ENCODE measurements around the gene GPRC5B. TPM values are rescaled to one million over a fixed set of nuclear protein-coding genes. Genes with fewer than 3 reads are reported as not detected.

The GPRC5B gene
- total RNA-seq, 4 donors from 2014 or later, result 14.1 to 29.4 (median 21.4) TPM

DNA sequence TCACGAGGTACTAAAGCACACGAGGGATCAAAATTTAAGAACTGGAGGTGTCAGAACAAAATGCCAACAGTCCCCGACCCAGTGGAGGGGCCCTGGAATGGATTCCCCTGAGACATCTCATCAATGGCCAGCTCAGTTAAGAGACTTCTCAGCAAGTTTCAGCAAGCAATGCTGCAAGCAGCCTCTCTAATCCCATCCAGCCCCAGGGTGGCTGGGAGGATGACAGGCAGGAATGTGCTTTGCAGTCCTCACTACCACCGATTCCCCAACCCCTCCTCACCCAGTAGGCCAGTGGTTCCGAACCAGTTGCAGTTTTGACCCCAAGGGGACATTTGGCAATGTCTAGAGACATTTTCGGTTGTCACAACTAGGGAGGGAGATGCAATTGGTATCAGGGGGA, 8.7 kb downstream of the GPRC5B start:
- 74% methylated on average over 6 of the region's 6 CpGs for WGBS
- H3K27ac ChIP-seq (replicated peaks in 1 of 4), result no peak overlapping the region

DNA sequence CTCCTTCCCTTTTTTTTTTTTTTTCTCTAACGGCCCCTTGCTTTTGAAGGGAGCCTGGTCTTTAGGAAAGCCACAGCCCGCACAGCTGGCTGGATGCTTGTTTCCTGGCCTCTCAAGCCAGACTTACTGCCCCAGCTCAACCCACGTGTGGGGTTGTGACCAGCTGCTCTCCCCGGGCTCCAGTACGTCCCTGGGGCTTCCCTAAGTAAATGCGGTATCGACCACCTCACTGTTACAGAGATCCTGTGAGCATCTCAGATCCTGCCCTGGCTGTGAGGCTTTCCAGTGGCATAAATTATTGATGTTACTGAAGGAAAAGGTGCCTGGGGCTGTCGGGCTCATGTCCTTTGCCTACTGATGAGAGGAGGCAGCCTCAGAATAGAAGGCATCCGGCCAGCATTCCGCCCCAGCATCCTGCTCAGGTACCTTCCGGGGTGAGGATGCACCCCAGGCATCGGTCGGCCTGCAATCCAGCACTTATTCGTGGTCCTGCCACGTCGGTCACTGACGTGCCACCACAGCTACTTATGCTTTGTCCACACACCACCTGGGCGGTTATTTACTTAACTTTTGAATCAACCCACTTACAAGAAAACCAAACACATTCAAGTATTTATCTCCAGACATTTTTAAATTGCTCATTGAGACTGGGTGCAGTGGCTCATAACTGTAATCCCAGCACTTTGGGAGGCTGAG, 9.6 kb downstream of the GPRC5B start:
- Histone ChIP-seq H3K4me1 (peaks cover 6 to 51% (median 10%) of the 10 kb centered on the region in 4 donors), H3K9me3 (no peaks in the 10 kb centered on the region), H3K27me3 (no peaks in the 10 kb centered on the region), H3K4me3 (no peak overlapping the region), H3K36me3 (peaks cover 0 to 36% (median 17%) of the 10 kb centered on the region in 4 donors), H3K27ac (replicated peaks in 1 of 4) (peak overlapping the region in 1 of 4 donors; percentile 6)
- TF ChIP-seq, protein P1, sequence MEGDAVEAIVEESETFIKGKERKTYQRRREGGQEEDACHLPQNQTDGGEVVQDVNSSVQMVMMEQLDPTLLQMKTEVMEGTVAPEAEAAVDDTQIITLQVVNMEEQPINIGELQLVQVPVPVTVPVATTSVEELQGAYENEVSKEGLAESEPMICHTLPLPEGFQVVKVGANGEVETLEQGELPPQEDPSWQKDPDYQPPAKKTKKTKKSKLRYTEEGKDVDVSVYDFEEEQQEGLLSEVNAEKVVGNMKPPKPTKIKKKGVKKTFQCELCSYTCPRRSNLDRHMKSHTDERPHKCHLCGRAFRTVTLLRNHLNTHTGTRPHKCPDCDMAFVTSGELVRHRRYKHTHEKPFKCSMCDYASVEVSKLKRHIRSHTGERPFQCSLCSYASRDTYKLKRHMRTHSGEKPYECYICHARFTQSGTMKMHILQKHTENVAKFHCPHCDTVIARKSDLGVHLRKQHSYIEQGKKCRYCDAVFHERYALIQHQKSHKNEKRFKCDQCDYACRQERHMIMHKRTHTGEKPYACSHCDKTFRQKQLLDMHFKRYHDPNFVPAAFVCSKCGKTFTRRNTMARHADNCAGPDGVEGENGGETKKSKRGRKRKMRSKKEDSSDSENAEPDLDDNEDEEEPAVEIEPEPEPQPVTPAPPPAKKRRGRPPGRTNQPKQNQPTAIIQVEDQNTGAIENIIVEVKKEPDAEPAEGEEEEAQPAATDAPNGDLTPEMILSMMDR (IDR thresholded peaks at IDR 0.05), result no peak
- no peak for TF ChIP-seq POLR2AphosphoS5 (IDR thresholded peaks at IDR 0.05)
- no peak for TF ChIP-seq POLR2A (IDR thresholded peaks at IDR 0.05; ENCODE audit: low read depth)
- TF ChIP-seq EP300 (IDR thresholded peaks at IDR 0.05), result no peak
- WGBS, result 73% methylated on average over 18 of the region's 18 CpGs
- intact Hi-C loops (cut with DNase I), result no loop called here
- DNase-seq (ENCODE audit: extremely low spot score), result no peak

More for the DNA sequence above, 8.7 kb downstream of the GPRC5B start:
- DNase-seq (ENCODE audit: extremely low spot score), result no peak
- TF ChIP-seq POLR2A (IDR thresholded peaks at IDR 0.05; ENCODE audit: low read depth) (no peak), EP300 (IDR thresholded peaks at IDR 0.05) (no peak), POLR2AphosphoS5 (IDR thresholded peaks at IDR 0.05) (no peak)
- TF ChIP-seq, protein P1 (IDR thresholded peaks at IDR 0.05), result no peak
- H3K9me3 ChIP-seq, result no peaks in the 10 kb centered on the region
- H3K4me3 ChIP-seq, result no peak overlapping the region
- no peaks in the 10 kb centered on the region for H3K27me3 ChIP-seq
- intact Hi-C loops (cut with DNase I), result no loop called here
- H3K4me1 ChIP-seq, result peaks cover 6 to 51% (median 10%) of the 10 kb centered on the region in 4 donors
- H3K36me3 ChIP-seq, result peaks cover 0 to 33% (median 13%) of the 10 kb centered on the region in 4 donors

DNA sequence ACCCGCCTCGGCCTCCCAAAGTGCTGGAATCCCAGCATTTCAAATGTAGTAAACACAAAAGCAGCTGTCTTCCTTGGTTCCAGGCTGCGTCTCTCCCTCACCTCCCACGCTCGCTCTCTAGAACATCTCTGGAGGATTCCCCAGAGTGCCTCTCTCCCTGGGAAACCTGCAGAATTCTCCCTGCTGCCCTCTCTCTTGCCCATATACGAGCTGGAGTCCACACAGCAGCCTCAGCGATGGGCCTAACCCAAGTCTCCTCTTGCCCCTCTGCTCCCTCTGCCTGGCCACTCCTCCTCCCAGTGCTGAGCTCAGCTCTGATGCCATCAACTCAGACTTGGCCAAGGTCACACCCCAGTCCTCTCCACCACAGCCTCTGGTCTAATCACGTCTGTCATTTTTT, 10.6 kb downstream of the GPRC5B start:
- DNase-seq (ENCODE audit: extremely low spot score), result no peak
- Histone ChIP-seq H3K4me1 (peaks cover 6 to 43% (median 8%) of the 10 kb centered on the region in 4 donors), H3K4me3 (no peak overlapping the region), H3K27ac (replicated peaks in 1 of 4) (peak overlapping the region in 1 of 4 donors; percentile 6), H3K36me3 (peaks cover 0 to 35% (median 19%) of the 10 kb centered on the region in 4 donors), H3K9me3 (no peaks in the 10 kb centered on the region), H3K27me3 (no peaks in the 10 kb centered on the region)
- WGBS, result 75% methylated on average over 7 of the region's 8 CpGs
- no peak for TF ChIP-seq POLR2A (IDR thresholded peaks at IDR 0.05; ENCODE audit: low read depth)
- TF ChIP-seq POLR2AphosphoS5 (IDR thresholded peaks at IDR 0.05), result no peak
- no peak for TF ChIP-seq EP300 (IDR thresholded peaks at IDR 0.05)
- TF ChIP-seq, protein P1 (IDR thresholded peaks at IDR 0.05), result no peak
- intact Hi-C loops (cut with DNase I), result no loop called here

DNA sequence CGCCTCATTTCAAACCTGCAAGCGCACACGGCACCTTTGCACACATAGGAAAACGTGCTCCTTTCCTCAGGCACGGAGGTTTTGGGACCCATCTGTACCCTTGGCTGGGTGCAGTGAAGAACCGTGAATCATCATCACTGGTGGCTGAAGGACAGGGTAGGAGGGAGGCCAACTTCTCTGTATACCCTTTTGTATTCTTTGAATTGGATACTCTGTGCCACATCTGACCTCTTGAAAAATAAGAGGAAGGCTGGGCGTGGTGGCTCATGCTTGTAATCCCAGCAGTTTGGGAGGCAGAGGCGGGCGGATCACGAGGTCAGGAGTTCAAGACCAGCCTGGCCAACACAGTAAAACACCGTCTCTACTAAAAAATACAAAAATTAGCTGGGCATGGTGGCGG, 11.7 kb downstream of the GPRC5B start:
- DNase-seq (ENCODE audit: extremely low spot score), result no peak
- no peak overlapping the region for H3K4me3 ChIP-seq
- intact Hi-C loops (cut with DNase I), result no loop called here
- no peak overlapping the region for H3K27ac ChIP-seq (replicated peaks in 1 of 4)
- H3K9me3 ChIP-seq, result no peaks in the 10 kb centered on the region
- TF ChIP-seq POLR2AphosphoS5 (IDR thresholded peaks at IDR 0.05) (no peak), EP300 (IDR thresholded peaks at IDR 0.05) (no peak), POLR2A (IDR thresholded peaks at IDR 0.05; ENCODE audit: low read depth) (no peak)
- TF ChIP-seq, protein P1 (IDR thresholded peaks at IDR 0.05), result no peak
- peaks cover 0 to 38% (median 19%) of the 10 kb centered on the region in 4 donors for H3K36me3 ChIP-seq
- WGBS, result 82% methylated on average over 12 of the region's 12 CpGs
- H3K27me3 ChIP-seq, result no peaks in the 10 kb centered on the region
- peaks cover 6 to 40% (median 10%) of the 10 kb centered on the region in 4 donors for H3K4me1 ChIP-seq
